H1 (cell line): ENCODE data around the gene TMA7. TPM values are rescaled to one million over a fixed set of nuclear protein-coding genes. Genes with fewer than 3 reads are reported as not detected.

Experiments
- CTCF ChIA-PET: fragments of 300-600 bp; sonication (Branson Sonifier 250); formaldehyde crosslinking; loops from one replicate; lab custom pipeline; 2021; ENCODE audit not compliant: partially characterized antibody; lab: Charles Lee
- POLR2A ChIA-PET: fragments of 300-600 bp; sonication (Branson Sonifier 250); formaldehyde crosslinking; loops from one replicate; lab custom pipeline; 2021; ENCODE audit warnings: inconsistent platforms; ENCODE audit not compliant: partially characterized antibody; lab: Charles Lee
- DNase-seq, 2 experiments: peaks; one replicate each; pipeline versions ENCODE4 v3.0.0 to v3.0.0-alpha.2; 2010 to 2022; ENCODE audit warnings: low spot score in 2 of 2, low read depth in 1 of 2, mixed read lengths in 1 of 2
- FAIRE-seq: peaks from 2 replicates; lab custom pipeline; 2011; peaks lifted over from hg19 to GRCh38; lab: Jason Lieb, UNC
- H2AFZ ChIP-seq: 2 replicates; pipeline ENCODE4 v1.8.1; 2012; ENCODE audit warnings: low read length, inconsistent platforms
- H2AK5ac ChIP-seq: 2 replicates; pipeline ENCODE4 v1.6.1; 2013; ENCODE audit warnings: low read depth, low read length
- H2BK120ac ChIP-seq: replicated peaks from 2 replicates; pipeline ENCODE3; 2013; ENCODE audit warnings: low read depth, low read length, inconsistent platforms
- H2BK12ac ChIP-seq: 2 replicates; pipeline ENCODE4 v1.6.1; 2013; ENCODE audit warnings: low read depth, low read length
- H2BK15ac ChIP-seq: 2 replicates; pipeline ENCODE4 v1.6.1; 2013; ENCODE audit warnings: low read length
- H2BK20ac ChIP-seq: 2 replicates; pipeline ENCODE4 v1.6.1; 2013; ENCODE audit warnings: low read length
- H2BK5ac ChIP-seq: 2 replicates; pipeline ENCODE4 v1.6.1; 2013; ENCODE audit warnings: low read depth, low read length
- H3K14ac ChIP-seq: 2 replicates; pipeline ENCODE4 v1.6.1; 2013; ENCODE audit warnings: inconsistent platforms; ENCODE audit not compliant: insufficient read length
- H3K18ac ChIP-seq: 2 replicates; pipeline ENCODE4 v1.6.1; 2013; ENCODE audit warnings: low read length; ENCODE audit errors: extremely low read depth
- H3K23ac ChIP-seq: 2 replicates; pipeline ENCODE4 v1.6.1; 2013; ENCODE audit warnings: inconsistent platforms; ENCODE audit not compliant: insufficient read length
- H3K23me2 ChIP-seq: 2 replicates; pipeline ENCODE4 v1.6.1; 2013; ENCODE audit warnings: low read depth, low read length
- H3K27ac ChIP-seq: 2 replicates; pipeline ENCODE4 v1.6.1; 2011; ENCODE audit warnings: low read depth, low read length, inconsistent platforms
- H3K27me3 ChIP-seq, 4 experiments: replicated peaks in 1 of 4; 1 replicate in 1 of 4; 2 replicates in 3 of 4; pipeline versions ENCODE4 v1.6.1 to v1.8.1; 2011 to 2013; ENCODE audit warnings: low read length in 3 of 4, mild to moderate bottlenecking in 3 of 4, inconsistent platforms in 2 of 4, mixed read lengths in 2 of 4, moderate library complexity in 1 of 4; ENCODE audit not compliant: control insufficient read depth in 3 of 4, insufficient read depth in 3 of 4; ENCODE audit errors: extremely low read depth in 1 of 4
- H3K36me3 ChIP-seq, 4 experiments: 2 replicates each; pipeline versions ENCODE4 v1.6.1 to v1.8.1; 2011 to 2013; ENCODE audit warnings: mild to moderate bottlenecking in 4 of 4, low read length in 3 of 4, moderate library complexity in 2 of 4, control low read depth in 1 of 4, inconsistent platforms in 1 of 4; ENCODE audit not compliant: insufficient read depth in 4 of 4, control insufficient read depth in 2 of 4
- H3K4ac ChIP-seq: replicated peaks from 2 replicates; pipeline ENCODE3; 2013; ENCODE audit warnings: low read length, low read depth, mixed read lengths, inconsistent platforms; ENCODE audit not compliant: insufficient read length
- H3K4me1 ChIP-seq, 4 experiments: replicated peaks in 1 of 4; 1 replicate in 1 of 4; 2 replicates in 3 of 4; pipeline versions ENCODE4 v1.6.1 to v1.8.1; 2011 to 2013; ENCODE audit warnings: low read length in 3 of 4, inconsistent platforms in 2 of 4, mixed read lengths in 1 of 4; ENCODE audit not compliant: insufficient read depth in 4 of 4, control insufficient read depth in 3 of 4
- H3K4me2 ChIP-seq, 2 experiments: 2 replicates each; pipeline versions ENCODE4 v1.6.1 to v1.8.1; 2011 to 2013; ENCODE audit warnings: low read depth in 2 of 2, low read length in 2 of 2, control low read depth in 1 of 2, inconsistent platforms in 1 of 2, mild to moderate bottlenecking in 1 of 2; ENCODE audit not compliant: insufficient read depth in 1 of 2
- H3K4me3 ChIP-seq, 4 experiments: fragments of 200-600, 300-600 bp in 1 of 4; sonication (generic), shearing (Covaris generic), sonication (Bioruptor Twin) in 1 of 4; 2 replicates each; pipeline versions ENCODE4 v1.5.1 to v1.8.1; 2011 to 2016; ENCODE audit warnings: low read length in 4 of 4, low read depth in 3 of 4, control low read depth in 2 of 4, inconsistent platforms in 2 of 4, mild to moderate bottlenecking in 2 of 4, mixed read lengths in 1 of 4, moderate library complexity in 1 of 4; ENCODE audit not compliant: insufficient read depth in 2 of 4; ENCODE audit errors: extremely low read depth in 1 of 4
- H3K56ac ChIP-seq: replicated peaks from 2 replicates; pipeline ENCODE3; 2013; ENCODE audit warnings: low read depth, mild to moderate bottlenecking, mixed read lengths, low read length, inconsistent platforms; ENCODE audit not compliant: insufficient read length
- H3K79me1 ChIP-seq: 2 replicates; pipeline ENCODE4 v1.6.1; 2013; ENCODE audit warnings: low read depth, low read length, control low read depth
- H3K79me2 ChIP-seq, 2 experiments: 2 replicates each; pipeline versions ENCODE4 v1.6.1 to v1.8.1; 2012 to 2013; ENCODE audit warnings: low read length in 2 of 2, mild to moderate bottlenecking in 2 of 2, inconsistent platforms in 1 of 2; ENCODE audit not compliant: insufficient read depth in 2 of 2, control insufficient read depth in 1 of 2
- H3K9ac ChIP-seq, 4 experiments: replicated peaks in 1 of 4; 1 replicate in 1 of 4; 2 replicates in 3 of 4; pipeline versions ENCODE4 v1.6.1 to v1.8.1; 2011 to 2013; ENCODE audit warnings: low read depth in 3 of 4, low read length in 3 of 4, control low read depth in 2 of 4, mild to moderate bottlenecking in 2 of 4, moderate library complexity in 2 of 4, inconsistent platforms in 1 of 4; ENCODE audit errors: extremely low read depth in 1 of 4
- H3K9me3 ChIP-seq, 2 experiments: 2 replicates each; pipeline versions ENCODE4 v1.6.1 to v1.8.1; 2012 to 2013; ENCODE audit warnings: mild to moderate bottlenecking in 2 of 2, moderate library complexity in 2 of 2, control low read depth in 1 of 2, inconsistent platforms in 1 of 2, low read depth in 1 of 2, low read length in 1 of 2, mixed read lengths in 1 of 2; ENCODE audit not compliant: insufficient read depth in 2 of 2
- H4K20me1 ChIP-seq, 2 experiments: replicated peaks in 1 of 2; 2 replicates each; pipeline versions ENCODE3 to v1.8.1; 2011 to 2013; ENCODE audit warnings: inconsistent platforms in 2 of 2, low read length in 2 of 2, mild to moderate bottlenecking in 1 of 2; ENCODE audit not compliant: insufficient read depth in 2 of 2, control insufficient read depth in 1 of 2
- H4K5ac ChIP-seq: 2 replicates; pipeline ENCODE4 v1.6.1; 2013; ENCODE audit warnings: low read length, low read depth, mixed read lengths, inconsistent platforms; ENCODE audit not compliant: insufficient read length
- H4K8ac ChIP-seq: 2 replicates; pipeline ENCODE4 v1.8.0; 2013; ENCODE audit warnings: mild to moderate bottlenecking, moderate library complexity, low read length, inconsistent platforms; ENCODE audit not compliant: insufficient read depth; ENCODE audit errors: extremely low read depth
- H4K91ac ChIP-seq: replicated peaks from 2 replicates; pipeline ENCODE3; 2013; ENCODE audit warnings: low read length, mixed read lengths, inconsistent platforms; ENCODE audit not compliant: insufficient read length
- HDAC6 ChIP-seq: IDR thresholded peaks from one replicate; pipeline ENCODE4 v1.7.1; 2012; ENCODE audit warnings: low read depth, mild to moderate bottlenecking, inconsistent platforms, low read length, moderate library complexity
- SP2 ChIP-seq: IDR thresholded peaks from 2 replicates; pipeline ENCODE4 v1.6.1; 2012; ENCODE audit warnings: mild to moderate bottlenecking, low read length, inconsistent platforms
- TAF7 ChIP-seq: optimal IDR thresholded peaks from 2 replicates; pipeline ENCODE3; 2011; ENCODE audit warnings: low read depth, mild to moderate bottlenecking, inconsistent platforms, low read length, moderate library complexity, borderline replicate concordance
- WGBS, 2 experiments: shearing (Covaris generic) in 1 of 2; methylation state at CpG; one replicate each; pipeline versions ENCODE4 v1.1.6 to v1.1.7; 2013 to 2015; ENCODE audit warnings: low lambda C conversion rate in 2 of 2, mixed read lengths in 2 of 2, inconsistent platforms in 1 of 2, low coverage in 1 of 2, missing lambda C conversion rate in 1 of 2; ENCODE audit not compliant: insufficient replicate concordance in 2 of 2, insufficient coverage in 1 of 2, insufficient read length in 1 of 2; ENCODE audit errors: extremely low coverage in 1 of 2, missing lambda C conversion rate in 1 of 2; 5-methylcytosine and 5-hydroxymethylcytosine counted together
- polyA plus RNA-seq, 7 experiments: library from polyadenylated mRNA; depleted of rRNA in 3 of 7; stranded (reverse) in 5 of 7; unstranded in 2 of 7; fragments of >200 nt in 5 of 7; fragments of 200-250 nt in 2 of 7; gene quantifications; 1 replicate in 5 of 7; 2 replicates in 1 of 7; 4 replicates in 1 of 7; pipeline versions ENCODE4 v1.2.1 to v1.2.3, GENCODE V29; 2011 to 2013; ENCODE audit warnings: missing spikeins in 2 of 7, mixed read lengths in 2 of 7
- total RNA-seq: library from RNA; stranded (reverse); fragmentation: NEBNext Ultra II Directional; extraction: Animal tissue kit (Norgen Biotek cat#: 25700); gene quantifications from 2 replicates; pipeline ENCODE4 v1.2.1, GENCODE V29; 2021
- TF ChIP-seq, protein P1 (sequence below): IDR thresholded peaks from 2 replicates; pipeline ENCODE4 v1.6.1; 2011; ENCODE audit warnings: low read depth, mild to moderate bottlenecking, low read length; ENCODE audit not compliant: insufficient read depth

Gene TMA7
- total and polyA plus RNA-seq, 2 of the 8 experiments (the other 6 are each of a cell fraction or from before 2014, with no cell fraction given), result 138 to 305 TPM

DNA sequence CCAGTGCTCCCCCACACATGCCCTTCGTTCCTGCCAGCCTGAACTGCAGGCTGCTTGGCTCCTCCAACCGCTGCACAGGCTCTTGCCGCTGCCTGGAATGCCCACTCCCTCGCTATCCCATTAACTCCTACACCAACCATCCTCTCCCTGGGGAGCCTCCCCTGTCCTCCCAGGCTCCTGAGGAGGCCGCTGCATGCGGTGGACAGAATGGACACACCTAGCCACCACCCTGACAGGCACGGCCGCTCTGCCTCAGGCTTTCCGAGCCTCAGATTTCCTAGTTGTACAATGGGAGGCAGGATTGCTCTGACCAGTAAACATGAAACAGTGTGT lies 12.5 kb upstream of the TMA7 start:
- H4K5ac ChIP-seq, result no peak overlapping the region
- DNase-seq (no peak), FAIRE-seq (no peak)
- H2AK5ac ChIP-seq, result peak overlapping the region; percentile 90
- peaks cover 14 to 29% of the 10 kb centered on the region in 2 experiments for H4K20me1 ChIP-seq
- no peak overlapping the region for H3K56ac ChIP-seq
- H3K4ac ChIP-seq, result peak overlapping the region; percentile 58
- CTCF ChIA-PET, result interaction anchor here (0.9 to 5.4 kb wide), 4 partner anchors 9 to 153 kb away, joined by 3 to 34 read pairs (median 20); no protein-coding TSS in a partner anchor
- peak overlapping the region; percentile 88 for H2BK15ac ChIP-seq
- H4K8ac ChIP-seq, result no peak overlapping the region; the same call in 1 of the 2 replicates
- H2BK12ac ChIP-seq, result peak overlapping the region; percentile 33; the same call in 1 of the 2 replicates
- H2BK120ac ChIP-seq, result no peak overlapping the region
- peak overlapping the region; percentile 82 for H2BK5ac ChIP-seq
- H3K4me3 ChIP-seq, result peak overlapping the region in 3 of 4 experiments; percentile 66 to 85 (median 75); a peak in 7 of 8 replicates
- H3K27ac ChIP-seq, result peak overlapping the region; percentile 34; the same call in 1 of the 2 replicates
- H2AFZ ChIP-seq, result no peak overlapping the region
- H3K4me1 ChIP-seq, result peaks cover 7 to 43% (median 22%) of the 10 kb centered on the region in 4 experiments
- POLR2A ChIA-PET, result interaction anchor here (0.6 to 31.5 kb wide), 14 partner anchors 7 to 233 kb away, joined by 3 to 650 read pairs (median 6); partner anchors contain the start of genes ATRIP, CCDC51, FBXW12 and TMA7
- 0 out of 2 replicates have a peak overlapping the region, but pooled peaks have one; percentile 4 for H3K18ac ChIP-seq
- H3K27me3 ChIP-seq, result no peaks in the 10 kb centered on the region
- H3K79me1 ChIP-seq, result peaks cover 42% of the 10 kb centered on the region
- peaks cover 32 to 72% of the 10 kb centered on the region in 2 experiments for H3K79me2 ChIP-seq
- H3K23ac ChIP-seq, result no peak overlapping the region
- H3K23me2 ChIP-seq, result peaks cover 13% of the 10 kb centered on the region
- no peak for TF ChIP-seq TAF7
- no peak for TF ChIP-seq HDAC6
- TF ChIP-seq, protein P1, sequence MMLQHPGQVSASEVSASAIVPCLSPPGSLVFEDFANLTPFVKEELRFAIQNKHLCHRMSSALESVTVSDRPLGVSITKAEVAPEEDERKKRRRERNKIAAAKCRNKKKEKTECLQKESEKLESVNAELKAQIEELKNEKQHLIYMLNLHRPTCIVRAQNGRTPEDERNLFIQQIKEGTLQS, result no peak
- TF ChIP-seq SP2, result no peak
- no peaks in the 10 kb centered on the region for H3K9me3 ChIP-seq
- no peak overlapping the region; the same call in 1 of the 2 replicates for H2BK20ac ChIP-seq
- peak overlapping the region; percentile 91 to 98 for H3K4me2 ChIP-seq
- H3K36me3 ChIP-seq, result peaks cover 7 to 15% (median 10%) of the 10 kb centered on the region in 4 experiments; a peak in 6 of 8 replicates
- H3K14ac ChIP-seq, result no peak overlapping the region
- H4K91ac ChIP-seq, result peak overlapping the region; percentile 53
- 85% methylated on average over 9 of the region's 9 CpGs; no CpG with 5 or more reads in 1 of the 2 experiments for WGBS, 2 experiments
- H3K9ac ChIP-seq, result peak overlapping the region in 3 of 4 experiments; percentile 67 to 96 (median 93); a peak in 4 of 7 replicates
